Stimulated activated CD4-positive, alpha-beta T cell treated with anti-CD3 and anti-CD28 coated beads, Interleukin-4, amount 100 ng/mL, for 1 hour (primary cell): ENCODE data around the gene NPVF.

Experiments used
- DNase-seq: peaks from one replicate; pipeline ENCODE4 v3.0.0-alpha.2; 2020

NPVF gene, protein sequence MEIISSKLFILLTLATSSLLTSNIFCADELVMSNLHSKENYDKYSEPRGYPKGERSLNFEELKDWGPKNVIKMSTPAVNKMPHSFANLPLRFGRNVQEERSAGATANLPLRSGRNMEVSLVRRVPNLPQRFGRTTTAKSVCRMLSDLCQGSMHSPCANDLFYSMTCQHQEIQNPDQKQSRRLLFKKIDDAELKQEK

DNA sequence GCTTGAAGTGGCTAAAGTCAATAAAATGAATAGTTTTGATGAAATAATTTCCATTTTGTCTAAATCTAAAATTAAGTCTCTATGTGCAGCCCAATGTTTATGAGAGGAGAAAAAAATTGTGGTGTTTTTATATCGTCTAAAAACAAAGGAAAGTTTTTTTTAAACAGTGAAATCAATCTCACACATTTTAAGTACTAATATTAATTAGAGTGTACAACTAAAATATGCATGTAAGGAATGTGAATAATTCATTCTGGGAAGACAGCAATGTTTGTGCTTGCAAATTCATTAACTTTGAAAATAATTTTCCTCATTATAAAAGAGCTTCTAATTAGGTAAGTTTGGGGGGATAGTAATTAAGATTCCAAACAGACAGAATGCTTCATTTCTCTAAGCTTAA is at the start of gene NPVF:
NPVF (minus strand) TSS at position 101 of the 400 bp plus-strand sequence; CDS start at position 54, 47 bp downstream.
- no peak for DNase-seq

DNA sequence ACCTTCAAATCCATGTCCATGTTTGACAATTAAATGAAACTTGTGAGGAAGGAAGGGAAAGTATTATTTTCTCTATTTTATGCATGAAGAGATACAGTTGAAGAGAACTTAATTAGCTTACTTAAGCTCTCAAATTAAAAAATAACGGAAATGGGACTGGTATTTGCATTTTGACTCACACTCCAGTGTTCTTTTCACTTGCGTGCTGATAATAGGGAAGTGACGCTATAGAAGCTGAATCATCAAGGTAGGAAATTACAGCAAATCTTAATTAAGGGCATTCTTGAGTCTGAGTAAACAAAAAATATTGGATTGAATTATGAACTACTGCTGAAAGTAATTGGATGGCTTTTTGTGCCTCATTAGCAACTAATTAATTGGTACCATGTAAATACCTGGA is 44.0 kb upstream of the NPVF start:
- no peak for DNase-seq

DNA sequence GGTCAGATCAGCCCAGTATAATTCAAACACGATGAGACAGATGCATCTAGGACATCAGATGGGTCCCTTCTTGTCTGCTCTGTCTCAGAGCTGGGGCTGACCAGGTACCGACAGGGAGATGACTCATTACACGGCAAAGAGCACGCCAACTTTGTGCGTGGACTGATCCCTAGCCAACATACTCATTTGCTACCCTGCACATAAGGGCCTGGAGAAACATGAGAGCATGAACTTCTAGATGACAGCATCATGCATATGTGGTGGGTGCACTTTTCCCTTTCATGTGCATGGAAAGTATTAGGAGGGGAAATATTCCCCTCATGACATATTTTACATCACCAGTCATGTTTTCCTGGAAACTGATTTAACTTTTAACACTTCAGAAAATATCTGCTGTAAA is 35.1 kb upstream of the NPVF start:
- no peak for DNase-seq

DNA sequence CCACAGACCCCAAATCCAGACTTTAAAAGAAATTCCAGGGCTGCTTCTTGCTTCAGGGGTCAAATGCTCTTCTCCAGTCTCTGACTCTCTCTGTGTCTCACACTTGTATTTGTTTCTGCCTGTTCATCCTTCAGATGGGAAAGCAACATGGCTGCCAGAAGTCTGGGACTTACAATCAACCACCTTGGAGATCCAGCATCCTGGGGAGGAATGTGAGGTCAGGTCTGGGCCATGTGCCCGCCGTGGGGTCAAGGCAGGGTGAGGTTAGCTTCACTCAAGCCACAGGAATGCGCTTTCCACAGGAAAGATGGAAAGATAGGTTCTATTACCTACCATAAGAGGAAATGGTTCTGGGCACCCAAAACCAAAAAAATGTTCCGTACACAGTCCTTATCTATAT is 34.3 kb upstream of the NPVF start:
- no peak for DNase-seq

DNA sequence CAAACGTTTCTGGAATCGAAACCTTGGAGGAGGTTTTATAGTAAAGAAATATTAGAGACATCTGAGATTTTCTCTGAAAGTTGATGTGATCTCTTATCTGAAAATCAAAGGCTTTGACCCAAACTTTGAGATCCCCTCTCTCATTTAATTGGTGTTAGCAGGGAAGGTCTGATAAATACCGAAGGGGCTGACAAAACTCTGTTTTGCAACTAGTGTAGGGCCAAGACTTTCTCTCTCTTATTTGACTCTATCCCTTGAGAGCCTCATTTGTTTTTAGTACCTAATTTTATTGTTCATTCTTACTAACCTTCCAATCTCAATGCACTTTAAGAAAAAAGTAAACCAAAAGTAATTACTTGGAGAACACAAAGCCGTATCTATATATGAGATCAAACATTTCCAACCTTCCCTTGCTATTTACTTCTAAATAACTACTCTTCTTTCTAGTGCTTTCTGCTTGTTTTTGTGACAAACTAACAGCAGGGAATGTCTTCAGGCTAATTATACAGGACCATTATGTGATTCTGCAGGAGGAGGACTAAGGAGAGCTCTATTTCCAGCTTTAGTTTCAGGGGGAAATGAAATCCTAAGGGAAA is 33.4 kb upstream of the NPVF start:
- DNase-seq = no peak

DNA sequence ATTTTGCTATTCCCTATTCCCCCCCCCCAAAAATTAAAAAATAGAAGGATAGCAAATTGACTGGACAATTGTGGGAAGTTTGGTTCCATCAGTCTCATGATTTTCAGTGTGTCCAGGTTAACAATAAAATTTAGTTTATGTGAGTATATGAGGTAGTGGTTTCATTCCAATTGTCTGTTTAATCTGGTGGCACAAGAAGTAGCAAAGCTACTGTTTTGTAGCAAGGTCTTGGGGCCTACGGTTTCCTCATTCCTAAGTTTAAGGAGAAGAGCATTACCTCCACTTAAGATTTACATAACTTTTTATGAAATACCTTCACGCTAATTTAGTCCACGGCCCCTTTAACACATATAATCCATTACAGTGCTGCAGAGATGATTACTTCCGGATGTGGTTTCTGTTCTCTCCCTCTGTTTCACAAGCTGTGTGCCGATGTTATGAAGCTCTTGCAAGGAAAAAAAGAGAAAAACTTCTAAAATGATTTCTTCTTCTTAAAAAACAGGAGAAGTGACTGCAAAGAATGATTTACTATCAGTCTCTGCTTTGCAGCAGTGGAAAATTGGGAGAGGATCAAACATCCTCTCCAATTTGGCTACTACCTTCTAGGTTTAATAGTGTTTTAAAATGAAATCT is 32.7 kb upstream of the NPVF start:
- no peak for DNase-seq

DNA sequence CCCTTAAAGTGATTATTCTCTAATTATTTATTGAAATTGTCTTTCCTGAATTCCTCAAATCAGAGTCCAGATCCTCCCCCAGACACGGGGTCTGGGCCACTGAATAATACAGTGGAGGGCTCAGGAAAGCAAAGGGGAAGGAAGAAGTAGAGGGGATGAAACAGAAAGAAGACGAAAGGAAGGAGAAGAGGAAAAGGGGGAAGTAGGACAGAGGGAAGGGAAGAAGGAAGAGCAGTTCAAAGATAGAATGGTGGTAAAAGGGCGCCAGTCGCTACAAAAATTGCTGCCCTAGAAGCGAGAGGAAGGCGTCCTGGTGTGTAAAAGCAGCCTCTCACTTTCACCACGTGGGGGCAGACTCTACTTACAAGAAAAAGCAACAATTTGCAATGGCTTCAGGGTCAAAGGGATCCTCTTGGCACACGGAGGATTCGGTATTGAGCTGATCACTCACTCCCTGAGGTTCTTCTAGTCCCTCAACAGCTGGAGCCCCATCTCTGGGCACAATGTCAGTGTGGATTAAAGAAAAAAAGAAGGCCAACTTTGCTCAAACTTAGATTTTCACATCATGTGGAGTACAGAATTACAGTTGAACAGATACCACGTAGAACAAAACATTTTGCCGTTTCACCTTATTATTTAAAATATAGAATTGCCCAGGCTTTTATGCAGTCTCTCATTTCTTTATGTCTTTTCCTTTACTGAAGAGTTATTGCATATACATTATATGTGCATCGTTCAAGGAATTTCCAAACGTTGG is 31.4 kb upstream of the NPVF start:
- peak; percentile 47 for DNase-seq

DNA sequence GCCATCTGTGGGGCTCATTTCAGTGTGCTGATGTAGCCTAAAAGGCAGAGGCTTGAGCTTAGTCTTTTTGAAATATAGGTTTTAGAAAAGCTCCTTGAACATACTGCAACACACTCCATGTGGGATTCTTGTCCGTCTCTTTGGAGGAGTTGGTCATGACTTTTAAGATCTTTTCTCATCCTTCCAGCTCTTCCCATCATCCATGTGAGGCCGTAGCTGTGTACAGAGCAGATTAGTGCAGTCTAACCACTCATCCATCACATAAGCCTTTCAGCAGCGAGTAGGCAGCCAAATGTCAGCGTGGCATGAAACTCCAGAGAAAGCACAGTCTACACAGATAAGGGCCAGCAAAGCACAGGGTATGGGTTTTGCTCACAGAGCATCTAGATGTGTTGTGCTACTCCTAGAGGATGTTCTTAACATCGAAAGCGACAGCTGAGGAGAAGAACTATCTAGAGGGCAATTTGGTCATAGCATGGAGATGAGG is 28.1 kb upstream of the NPVF start:
- no peak for DNase-seq

DNA sequence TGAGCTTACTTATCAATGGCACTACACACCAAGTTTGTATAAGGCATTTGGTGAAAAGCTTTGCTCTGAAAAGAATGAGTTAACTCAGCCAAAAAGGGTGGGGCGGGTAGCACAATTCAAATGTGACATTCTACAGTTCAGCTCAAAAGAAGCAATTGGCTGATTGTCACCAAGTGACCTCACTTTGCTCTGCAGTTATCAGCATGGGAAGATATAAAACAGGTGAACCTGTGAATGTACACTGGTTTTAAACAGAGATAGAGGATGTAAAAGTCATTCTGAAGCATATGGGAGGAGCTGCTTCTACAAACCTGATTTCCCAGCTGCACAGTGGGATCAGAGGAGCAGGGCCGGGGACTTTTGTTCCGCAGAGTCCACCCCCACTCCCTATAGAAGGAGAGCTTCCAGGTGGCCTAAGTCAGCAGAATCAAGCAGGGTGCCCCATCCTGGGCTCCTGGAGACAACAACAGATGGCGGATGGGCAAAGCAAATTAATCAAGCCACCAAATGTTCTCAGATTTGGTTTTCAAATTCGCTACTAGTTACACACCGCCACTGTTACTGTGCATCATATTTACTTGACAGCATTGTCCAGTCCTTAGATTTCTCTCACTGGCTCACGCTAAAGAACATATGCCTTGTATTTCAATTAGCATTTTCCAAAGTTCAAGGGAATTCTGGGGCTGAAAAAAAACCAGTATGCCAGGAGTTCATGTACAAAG is 27.5 kb upstream of the NPVF start:
- DNase-seq = no peak

DNA sequence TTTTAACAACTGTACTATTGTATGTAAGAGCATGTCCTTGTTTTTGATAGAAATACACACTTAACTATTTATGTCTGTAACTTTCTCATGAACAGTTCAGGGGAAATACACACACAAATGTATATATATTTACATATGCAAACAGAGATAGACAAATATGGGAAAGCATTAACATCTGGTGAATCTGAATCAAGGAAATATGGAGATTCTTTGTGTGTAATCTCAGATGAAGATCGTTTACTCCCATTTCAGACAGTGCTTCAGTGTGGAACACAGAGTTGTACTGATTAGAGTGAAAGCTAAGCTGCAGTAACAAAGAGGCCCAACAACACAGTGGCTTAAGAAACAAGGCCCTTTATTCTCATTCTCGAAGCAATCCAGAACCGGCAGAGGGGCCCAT is 26.3 kb upstream of the NPVF start:
- DNase-seq = no peak

DNA sequence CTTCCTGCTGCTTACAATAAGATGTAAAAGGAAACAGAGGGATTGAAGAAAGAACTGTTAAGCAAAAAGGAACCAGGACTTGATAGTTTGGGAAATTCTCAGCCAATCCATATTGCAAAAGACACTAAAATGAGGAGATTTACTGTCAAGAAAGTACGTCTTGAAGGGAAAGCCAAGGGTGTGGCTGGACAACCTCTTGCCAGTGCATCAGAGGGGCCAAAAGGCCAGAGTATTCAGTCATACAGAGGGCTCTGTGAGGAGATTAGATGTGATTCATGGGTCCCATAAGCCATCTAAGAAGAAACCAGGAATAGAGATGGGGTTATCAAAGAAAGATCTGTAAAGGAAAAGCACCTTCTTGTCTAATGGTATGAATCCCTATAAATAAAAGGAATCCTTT is 25.4 kb upstream of the NPVF start:
- DNase-seq = no peak

DNA sequence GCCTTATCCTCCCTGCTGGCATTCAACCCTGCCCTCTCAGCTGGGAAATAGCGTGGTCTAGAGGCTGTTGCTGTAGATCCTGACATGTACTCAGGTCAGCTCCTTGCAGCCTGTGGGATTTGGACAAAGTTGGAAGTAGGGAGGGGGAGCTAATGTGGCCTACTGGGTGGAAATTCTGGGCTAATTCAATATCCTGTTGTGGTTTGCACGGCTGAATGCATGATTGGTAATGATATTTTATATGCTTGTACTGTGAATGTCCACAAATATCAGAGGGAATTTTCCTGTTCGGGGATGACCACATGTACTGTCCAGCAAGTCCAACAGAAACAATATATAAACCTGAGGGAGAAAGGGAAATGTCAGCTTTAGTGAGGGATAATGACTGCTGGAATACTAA is 22.1 kb upstream of the NPVF start:
- DNase-seq = no peak

DNA sequence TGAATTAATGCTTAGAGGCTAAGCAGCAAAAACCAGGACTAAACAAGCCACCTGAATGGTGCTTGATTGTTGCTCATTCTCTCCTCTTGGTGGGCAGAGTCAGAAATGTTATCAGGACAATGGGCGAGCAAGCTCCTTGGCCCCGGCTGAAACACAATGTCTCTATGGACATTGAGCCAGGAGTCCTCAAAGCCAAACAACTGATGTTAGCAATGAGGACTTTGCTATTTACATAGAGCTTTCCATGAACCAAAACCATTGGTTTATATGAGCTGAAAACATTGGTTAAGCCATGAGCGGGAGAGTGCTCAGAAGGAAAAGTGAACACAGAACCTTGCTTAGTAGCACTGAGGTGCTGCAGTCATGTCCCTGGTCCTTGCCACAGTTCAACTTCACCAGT is 21.5 kb upstream of the NPVF start:
- DNase-seq = no peak

DNA sequence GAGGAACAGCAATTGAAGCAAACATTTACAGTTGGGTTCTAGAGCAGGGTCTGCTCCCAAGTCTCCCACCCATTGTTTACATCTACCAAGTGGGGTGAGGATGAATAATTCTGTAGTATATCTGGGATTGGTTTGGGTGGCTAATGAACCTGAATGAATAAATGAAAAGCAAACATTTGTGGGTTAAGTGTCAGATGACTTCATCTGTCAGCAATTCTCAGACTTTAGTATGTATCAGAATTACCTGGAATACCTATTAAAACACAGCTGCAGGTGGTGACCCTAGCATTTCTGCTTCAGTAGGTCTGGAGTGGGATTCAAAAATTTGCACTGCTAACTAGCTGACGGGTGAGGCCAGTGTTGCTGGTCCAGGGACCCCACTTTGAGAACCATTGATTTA is 18.0 kb upstream of the NPVF start:
- DNase-seq = no peak

DNA sequence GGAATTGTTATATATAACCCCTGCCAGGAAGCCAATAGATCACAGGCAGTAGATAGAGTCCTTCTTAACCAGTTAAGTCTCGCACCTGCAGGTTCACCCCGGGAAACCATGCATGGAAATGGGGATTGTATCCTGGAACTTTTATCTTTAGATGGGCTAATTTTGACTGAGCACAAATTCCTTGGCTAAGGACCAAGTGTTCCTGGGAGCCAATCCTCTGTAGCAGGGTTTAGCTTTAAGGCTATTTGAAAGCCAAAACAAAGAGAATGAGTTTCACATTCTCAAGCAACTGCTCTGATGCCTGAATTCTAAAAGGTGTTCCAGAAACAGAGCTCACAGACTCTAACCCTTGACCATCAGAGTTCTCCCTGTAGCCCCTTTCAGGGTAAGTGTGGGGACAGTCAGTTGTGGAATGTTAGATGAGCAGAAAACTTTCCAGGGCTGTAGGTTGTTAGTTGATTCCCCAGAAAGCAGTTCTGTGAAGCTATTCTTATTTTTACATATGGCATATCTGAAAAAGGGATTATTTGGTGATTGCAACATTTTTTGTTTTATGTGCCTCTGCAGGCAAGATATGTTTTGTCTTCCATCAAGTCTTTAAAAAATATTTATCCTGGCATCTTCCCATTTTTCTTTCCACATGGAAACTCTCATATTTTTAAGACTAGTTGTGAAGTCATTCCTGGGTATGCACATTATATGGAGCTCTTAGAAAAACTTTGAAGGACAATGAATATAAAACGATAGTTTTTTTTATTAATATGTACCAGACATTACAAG is 16.2 kb upstream of the NPVF start:
- no peak for DNase-seq

DNA sequence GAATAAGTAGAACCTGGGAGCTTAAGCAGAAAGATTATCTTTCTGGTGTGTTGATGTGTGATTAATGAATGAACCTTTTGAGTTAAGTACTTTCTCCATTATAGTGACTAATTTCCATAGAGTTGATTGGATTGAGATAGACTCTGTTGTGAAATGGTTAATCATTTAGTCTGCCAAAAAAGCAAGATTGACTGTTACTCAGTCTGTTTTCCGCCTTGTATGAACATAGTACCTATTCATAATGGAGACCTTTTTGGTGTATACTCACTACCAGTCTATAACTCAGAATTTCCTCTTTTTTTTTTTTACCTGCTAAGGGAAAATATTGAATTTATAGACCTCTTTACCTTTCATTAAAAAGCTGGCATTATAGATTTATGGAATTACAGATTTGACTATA is 14.4 kb upstream of the NPVF start:
- no peak for DNase-seq

DNA sequence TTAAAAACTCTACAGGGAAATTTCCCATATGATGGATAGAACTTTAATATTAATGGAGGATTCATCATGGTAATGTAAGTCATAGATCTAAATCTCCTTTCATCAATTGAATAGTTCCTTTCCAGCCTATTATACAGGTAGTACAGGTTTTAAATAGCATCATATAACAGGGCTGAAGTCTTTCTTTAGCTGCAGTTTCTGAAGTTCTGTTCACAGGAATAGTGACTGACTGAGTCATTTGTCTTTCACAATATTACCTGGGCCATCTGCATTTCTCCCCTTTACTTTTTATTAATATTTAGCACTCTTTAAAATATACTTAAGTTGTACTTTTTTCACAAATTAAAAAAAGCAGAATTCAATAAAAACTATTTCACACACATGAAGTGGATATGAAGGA is 12.6 kb upstream of the NPVF start:
- DNase-seq = no peak

DNA sequence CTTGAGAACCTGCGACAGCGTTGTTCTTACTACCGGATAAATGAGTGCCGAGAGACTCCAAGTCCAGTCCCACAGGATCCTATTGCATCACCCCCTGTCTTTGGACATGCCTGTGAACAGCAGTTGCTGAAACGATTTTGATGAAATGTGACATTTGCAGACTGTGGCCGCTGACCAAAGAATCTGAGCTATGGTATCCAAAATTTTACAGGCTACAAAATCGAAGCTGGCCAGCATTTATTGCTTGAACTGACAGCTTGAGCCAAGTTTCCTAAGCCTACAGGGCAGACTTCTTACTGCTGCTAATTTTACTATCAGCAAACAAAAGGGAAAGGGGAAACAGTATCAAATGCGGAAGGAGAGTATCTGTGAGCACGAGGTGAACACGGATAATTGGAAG is 12.1 kb upstream of the NPVF start:
- DNase-seq = no peak

DNA sequence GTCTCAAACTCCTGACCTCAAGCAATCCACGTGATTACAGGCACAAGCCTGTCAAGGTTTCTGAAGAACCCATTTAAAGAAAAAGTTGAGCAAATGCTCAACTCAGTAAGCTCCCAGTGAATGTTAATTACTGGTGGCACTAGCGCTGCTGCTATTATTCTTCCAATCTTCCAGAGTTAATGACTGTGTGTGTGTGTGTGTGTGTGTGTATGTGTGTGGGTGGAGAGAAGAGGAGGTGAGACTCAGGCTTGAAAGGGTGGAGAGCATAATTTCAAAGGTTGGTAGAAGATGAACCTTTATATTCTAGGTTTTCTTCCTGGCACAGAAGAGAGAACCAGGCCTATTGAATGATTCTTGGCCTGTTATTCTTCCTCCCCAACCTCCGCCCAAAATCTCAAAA is 11.6 kb upstream of the NPVF start:
- DNase-seq = no peak

DNA sequence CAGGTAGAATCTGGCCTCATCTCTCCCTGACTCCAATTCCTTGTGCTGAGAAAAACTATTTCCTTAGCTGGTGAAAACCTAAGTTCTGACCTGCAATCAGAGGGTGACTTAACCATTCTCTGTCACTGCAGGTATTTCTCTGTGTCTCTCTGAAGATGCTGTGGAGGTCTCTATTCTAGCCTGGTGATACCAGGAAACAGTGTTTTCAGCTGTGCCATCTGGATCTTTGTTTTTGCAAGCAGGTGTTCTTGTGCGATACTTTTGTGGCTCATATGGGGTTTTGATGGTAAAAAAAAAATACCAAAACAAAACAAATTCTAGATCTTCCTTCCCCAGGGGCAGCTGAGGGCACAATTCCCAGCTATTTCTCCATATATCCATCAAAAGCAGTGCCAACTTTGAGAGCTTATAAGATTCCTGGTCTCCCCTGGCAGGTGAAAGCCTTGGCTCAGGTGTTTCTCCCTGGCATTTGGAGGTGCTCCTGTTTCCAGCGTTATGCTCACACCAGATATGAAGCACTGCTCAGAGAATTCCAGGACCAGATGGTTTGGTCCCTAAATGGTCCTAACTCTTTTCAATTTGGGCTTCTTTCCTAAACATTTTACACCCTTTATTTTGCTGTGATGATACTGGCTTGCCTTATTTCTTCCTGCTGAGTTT is 9.9 kb upstream of the NPVF start:
- DNase-seq = no peak

DNA sequence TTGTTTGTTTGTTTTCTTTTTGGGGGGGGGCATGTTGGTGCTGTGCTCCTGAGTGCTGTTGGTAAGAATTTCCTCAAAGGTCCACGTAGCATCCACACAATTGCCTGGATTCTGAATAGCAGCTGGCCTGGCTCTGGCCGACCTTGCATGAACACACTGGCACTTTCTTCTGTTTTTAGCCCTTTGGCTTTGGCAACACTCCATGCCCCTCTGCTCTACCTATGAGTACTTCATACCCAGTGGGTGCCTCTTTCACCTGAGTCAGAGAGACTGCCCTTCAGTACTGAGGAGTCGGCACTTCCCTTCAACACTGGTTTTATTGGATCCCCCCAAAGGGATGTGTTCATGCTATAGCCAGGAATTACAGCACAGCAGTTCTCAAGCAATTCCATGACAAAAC is 7.2 kb upstream of the NPVF start:
- DNase-seq = no peak

DNA sequence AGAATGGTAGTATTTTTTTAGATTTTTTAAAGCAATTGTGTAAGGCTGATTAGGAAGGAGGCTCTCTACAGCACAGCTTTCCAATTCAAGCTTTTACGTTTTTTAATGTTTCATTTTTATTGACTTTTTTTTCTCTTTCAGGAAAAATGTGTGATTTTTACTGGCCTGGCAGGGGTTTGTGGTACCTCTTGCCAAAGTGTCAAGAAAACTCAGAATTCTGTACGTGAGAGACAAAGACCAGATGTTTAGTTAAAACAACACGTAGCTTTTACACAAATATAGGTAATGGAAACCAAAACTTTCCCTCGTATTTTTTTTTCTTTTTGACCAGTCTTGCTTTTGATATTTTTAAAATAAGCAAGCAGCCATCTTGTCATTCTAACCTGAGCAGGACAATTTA is 6.0 kb upstream of the NPVF start:
- DNase-seq = no peak
